ENCODE results near the gene CLIC4. TPM values are rescaled to one million over a fixed set of nuclear protein-coding genes. Genes with fewer than 3 reads are reported as not detected.

CLIC4 gene
- total and polyA plus RNA-seq, 2 of the 8 experiments (the other 6 are each of a cell fraction or from before 2014, with no cell fraction given) = 77.5 to 293 TPM

- H2AK5ac ChIP-seq (ENCODE audit: low read depth, low read length) = no peak overlapping the region
- POLR2A ChIA-PET (ENCODE audit: partially characterized antibody) = interaction anchor here (0.7 to 2.5 kb wide), 9 partner anchors 8 to 63 kb away, joined by 3 to 16 read pairs (median 3); partner anchors contain the start of gene CLIC4
- H4K20me1 ChIP-seq (replicated peaks in 1 of 2; ENCODE audit: control insufficient read depth in 1 of 2, insufficient read depth in 2 of 2, low read length in 2 of 2) = no peaks in the 10 kb centered on the region
- H2BK15ac ChIP-seq (ENCODE audit: low read length) = no peak overlapping the region
- H4K5ac ChIP-seq (ENCODE audit: insufficient read length, low read depth, low read length) = no peak overlapping the region
- H2BK120ac ChIP-seq (replicated peaks; ENCODE audit: low read depth, low read length) = peak overlapping the region; percentile 36
- H3K14ac ChIP-seq (ENCODE audit: insufficient read length) = no peak overlapping the region
- no peak overlapping the region for H2BK20ac ChIP-seq (ENCODE audit: low read length)
- H3K27me3 ChIP-seq (replicated peaks in 1 of 4; ENCODE audit: control insufficient read depth in 3 of 4, extremely low read depth in 1 of 4, insufficient read depth in 3 of 4, low read length in 3 of 4) = no peaks in the 10 kb centered on the region
- no peak overlapping the region for H3K4me3 ChIP-seq (ENCODE audit: extremely low read depth in 1 of 4, insufficient read depth in 2 of 4, low read depth in 3 of 4, low read length in 4 of 4)
- H3K23ac ChIP-seq (ENCODE audit: insufficient read length) = no peak overlapping the region
- H3K56ac ChIP-seq (replicated peaks; ENCODE audit: insufficient read length, low read depth, low read length) = no peak overlapping the region
- CTCF ChIA-PET (ENCODE audit: partially characterized antibody) = interaction anchor here (0.6 to 2.1 kb wide), 6 partner anchors 11 to 38 kb away, joined by 3 to 6 read pairs (median 3); no protein-coding TSS in a partner anchor
- no peak overlapping the region for H4K91ac ChIP-seq (replicated peaks; ENCODE audit: insufficient read length, low read length)
- no peaks in the 10 kb centered on the region for H3K79me1 ChIP-seq (ENCODE audit: low read depth, low read length)
- H2AFZ ChIP-seq (ENCODE audit: low read length) = peak overlapping the region; percentile 66
- H3K4me2 ChIP-seq (ENCODE audit: insufficient read depth in 1 of 2, low read depth in 2 of 2, low read length in 2 of 2) = peak overlapping the region; percentile 30 to 48; a peak in 2 of 4 replicates
- H3K4me1 ChIP-seq (replicated peaks in 1 of 4; ENCODE audit: control insufficient read depth in 3 of 4, insufficient read depth in 4 of 4, low read length in 3 of 4) = peaks cover 6 to 12% (median 9%) of the 10 kb centered on the region in 4 experiments; a peak in 5 of 7 replicates
- H3K27ac ChIP-seq (ENCODE audit: low read depth, low read length) = no peak overlapping the region
- DNase-seq (ENCODE audit: low read depth in 1 of 2, low spot score in 2 of 2) (peak; percentile 61 to 82), FAIRE-seq (peak; percentile 78)
- WGBS, 2 experiments (ENCODE audit: extremely low coverage in 1 of 2, insufficient coverage in 1 of 2, insufficient read length in 1 of 2, insufficient replicate concordance in 2 of 2, low coverage in 1 of 2, low lambda C conversion rate in 2 of 2, missing lambda C conversion rate in 1 of 2) = 66% methylated on average over 18 of the region's 18 CpGs; no CpG with 5 or more reads in 1 of the 2 experiments
- H3K23me2 ChIP-seq (ENCODE audit: low read depth, low read length) = no peaks in the 10 kb centered on the region
- H3K9me3 ChIP-seq (ENCODE audit: insufficient read depth in 2 of 2, low read depth in 1 of 2, low read length in 1 of 2) = no peaks in the 10 kb centered on the region
- H3K36me3 ChIP-seq (ENCODE audit: control insufficient read depth in 2 of 4, insufficient read depth in 4 of 4, low read length in 3 of 4) = no peaks in the 10 kb centered on the region
- peak overlapping the region; percentile 3; the same call in 1 of the 2 replicates for H2BK5ac ChIP-seq (ENCODE audit: low read depth, low read length)
- H2BK12ac ChIP-seq (ENCODE audit: low read depth, low read length) = no peak overlapping the region
- H3K4ac ChIP-seq (replicated peaks; ENCODE audit: insufficient read length, low read depth, low read length) = peak overlapping the region; percentile 86
- H3K79me2 ChIP-seq (ENCODE audit: control insufficient read depth in 1 of 2, insufficient read depth in 2 of 2, low read length in 2 of 2) = no peaks in the 10 kb centered on the region
- peak overlapping the region; percentile 78 for H3K18ac ChIP-seq (ENCODE audit: extremely low read depth, low read length)
- H4K8ac ChIP-seq (ENCODE audit: extremely low read depth, insufficient read depth, low read length) = no peak overlapping the region
- H3K9ac ChIP-seq (replicated peaks in 1 of 4; ENCODE audit: extremely low read depth in 1 of 4, low read depth in 3 of 4, low read length in 3 of 4) = no peak overlapping the region
- TF ChIP-seq HDAC2 (IDR thresholded peaks at IDR 0.05; ENCODE audit: borderline replicate concordance in 1 of 2, low read depth in 2 of 2, low read length in 2 of 2) = no peak
- TF ChIP-seq POU5F1 (IDR thresholded peaks at IDR 0.05; ENCODE audit: low read depth, low read length) = no peak
- no peak for TF ChIP-seq RNF2 (IDR thresholded peaks at IDR 0.05; ENCODE audit: borderline replicate concordance, low read depth, low read length, missing control alignments, poor library complexity, severe bottlenecking)
- TF ChIP-seq EGR1 (IDR thresholded peaks at IDR 0.05; ENCODE audit: borderline replicate concordance, low read depth, low read length) = no peak
- no peak for TF ChIP-seq CTBP2 (IDR thresholded peaks at IDR 0.05; ENCODE audit: borderline replicate concordance, insufficient read depth, insufficient read length, low read length)
- 0 out of 3 replicates have a peak, but pooled peaks of 1 of the 2 experiments have one; percentile 19 for TF ChIP-seq POLR2A (IDR thresholded peaks at IDR 0.05; ENCODE audit: control extremely low read depth in 1 of 2, low read depth in 2 of 2, low read length in 2 of 2)
- TF ChIP-seq TEAD4 (IDR thresholded peaks at IDR 0.05; ENCODE audit: low read depth, low read length) = no peak
- TF ChIP-seq BRCA1 (IDR thresholded peaks at IDR 0.05; ENCODE audit: low read depth, low read length) = no peak
- TF ChIP-seq SP1 (IDR thresholded peaks at IDR 0.05; ENCODE audit: low read depth, low read length) = peak; percentile 92
- TF ChIP-seq TBP (IDR thresholded peaks at IDR 0.05; ENCODE audit: low read depth, low read length) = peak; percentile 26; the same call in 1 of the 2 replicates
- TF ChIP-seq, protein P1, sequence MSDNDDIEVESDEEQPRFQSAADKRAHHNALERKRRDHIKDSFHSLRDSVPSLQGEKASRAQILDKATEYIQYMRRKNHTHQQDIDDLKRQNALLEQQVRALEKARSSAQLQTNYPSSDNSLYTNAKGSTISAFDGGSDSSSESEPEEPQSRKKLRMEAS (IDR thresholded peaks at IDR 0.05) = no peak
Observed at GRCh38 chr1:24705260-24706073, 39.8 kb upstream of the CLIC4 start.
